ENCODE data around the gene TIMM22.

DNA sequence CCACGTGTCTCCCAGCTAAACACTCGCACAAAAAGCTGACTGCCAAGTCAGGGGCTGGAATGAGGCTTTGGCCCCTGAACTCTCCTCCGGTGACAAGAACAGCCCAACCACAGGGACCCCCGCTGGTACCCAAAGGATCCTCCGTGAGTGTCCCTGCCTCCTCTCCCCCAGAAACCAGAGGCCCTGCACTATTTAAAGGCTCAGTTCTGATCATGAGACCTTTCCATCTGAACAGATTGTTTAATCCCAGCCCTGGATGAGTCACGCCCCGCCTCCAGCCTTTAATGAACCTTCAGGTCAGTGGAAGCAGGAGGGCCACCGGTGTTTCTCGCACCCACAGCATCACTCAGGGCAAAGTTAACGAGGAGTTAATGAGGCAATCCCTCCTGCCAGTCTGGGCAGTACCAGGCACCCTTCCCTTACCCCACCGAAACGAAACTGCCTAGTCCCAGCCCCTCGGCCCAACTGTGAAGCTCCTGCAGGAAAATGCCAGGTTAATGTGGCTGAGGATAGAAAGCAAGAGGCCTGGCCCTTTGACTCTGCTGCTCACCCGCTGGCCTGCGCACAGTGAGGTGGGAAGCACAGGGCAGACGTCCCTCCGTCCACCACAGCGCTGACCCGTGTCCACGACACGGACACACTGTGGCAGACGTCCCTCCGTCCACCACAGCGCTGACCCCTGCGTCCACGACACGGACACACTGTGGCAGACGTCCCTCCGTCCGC is 32.4 kb downstream of the TIMM22 start:
- TF ChIP-seq POLR2AphosphoS5 (IDR thresholded peaks at IDR 0.05; ENCODE audit: low read depth, low read length) (no peak), TAF1 (IDR thresholded peaks at IDR 0.05; ENCODE audit: low read depth, low read length) (no peak), POLR2A (IDR thresholded peaks at IDR 0.05; ENCODE audit: low read depth, low read length) (no peak), SPI1 (IDR thresholded peaks at IDR 0.05; ENCODE audit: low read depth, low read length) (no peak), PAX5 (IDR thresholded peaks at IDR 0.05; ENCODE audit: insufficient read depth, low read length, severe bottlenecking) (no peak), POU2F2 (IDR thresholded peaks at IDR 0.05; ENCODE audit: low read depth, low read length) (no peak)
